HEK293 (cell line): Measurements from ENCODE around the gene SERPINB3.

Experiments used
- CTCF ChIA-PET: fragments of 350-600 bp; formaldehyde crosslinking; extraction: SDS; loops from one replicate; lab custom pipeline; 2021; ENCODE audit warnings: antibody characterized with exemption; lab: Yijun Ruan, JAX
- POLR2A ChIA-PET: fragments of 300-600 bp; formaldehyde crosslinking; extraction: SDS; loops from one replicate; lab custom pipeline; 2020; ENCODE audit warnings: antibody characterized with exemption, inconsistent platforms; lab: Yijun Ruan, JAX
- H3K27ac ChIP-seq: fragments of 200-500 bp; sonication (Bioruptor generic); 2 replicates; pipeline ENCODE4 v1.5.1; 2014; ENCODE audit warnings: low read depth, low read length, control low read depth, inconsistent platforms; ENCODE audit errors: extremely low read depth
- H3K36me3 ChIP-seq, 2 experiments: fragments of 200-500 bp in 1 of 2; sonication (Bioruptor generic) in 1 of 2; 1 replicate in 1 of 2; 2 replicates in 1 of 2; pipeline ENCODE4 v1.5.1; 2014 to 2017; ENCODE audit warnings: inconsistent platforms in 2 of 2, low read length in 2 of 2; ENCODE audit not compliant: control insufficient read depth in 2 of 2, insufficient read depth in 1 of 2
- H3K4me1 ChIP-seq: fragments of 200-500 bp; sonication (Bioruptor generic); 2 replicates; pipeline ENCODE4 v1.5.1; 2014; ENCODE audit warnings: mild to moderate bottlenecking, low read length, inconsistent platforms; ENCODE audit not compliant: control insufficient read depth, insufficient read depth
- H3K4me3 ChIP-seq: 2 replicates; pipeline ENCODE4 v1.5.1; 2011; ENCODE audit warnings: low read depth, mild to moderate bottlenecking, control low read depth, low read length, moderate library complexity
- H3K9me3 ChIP-seq: fragments of 200-500 bp; sonication (Bioruptor generic); 2 replicates; pipeline ENCODE4 v1.5.1; 2014; ENCODE audit warnings: low read depth, low read length, inconsistent platforms; ENCODE audit not compliant: control insufficient read depth, insufficient read depth
- AEBP2 ChIP-seq: fragments of 450-650 bp; formaldehyde crosslinking; IDR thresholded peaks from 2 replicates; pipeline ENCODE4 v1.5.1; 2016; ENCODE audit warnings: missing biosample characterization, missing genetic modification characterization, borderline replicate concordance
- ATF2 ChIP-seq: fragments of 450-650 bp; formaldehyde crosslinking; IDR thresholded peaks from 2 replicates; pipeline ENCODE4 v1.5.1; 2016; ENCODE audit warnings: missing biosample characterization, missing genetic modification characterization, low read depth
- KLF1 ChIP-seq: fragments of 450-650 bp; formaldehyde crosslinking; IDR thresholded peaks from 2 replicates; pipeline ENCODE4 v1.5.1; 2016; ENCODE audit warnings: missing biosample characterization, missing genetic modification characterization
- OSR2 ChIP-seq: fragments of 450-650 bp; formaldehyde crosslinking; IDR thresholded peaks from 2 replicates; pipeline ENCODE4 v1.5.1; 2016; ENCODE audit warnings: missing biosample characterization, missing genetic modification characterization
- PRDM1 ChIP-seq: fragments of 450-650 bp; formaldehyde crosslinking; IDR thresholded peaks from 2 replicates; pipeline ENCODE4; 2016; ENCODE audit warnings: missing biosample characterization, missing genetic modification characterization
- SALL2 ChIP-seq: fragments of 450-650 bp; formaldehyde crosslinking; IDR thresholded peaks from 2 replicates; pipeline ENCODE4 v1.5.0; 2017; ENCODE audit warnings: missing biosample characterization, mild to moderate bottlenecking, missing genetic modification characterization, borderline replicate concordance
- SETDB1 ChIP-seq: IDR thresholded peaks from one replicate; pipeline ENCODE4 v1.6.1; 2017; ENCODE audit warnings: mild to moderate bottlenecking, low read length, moderate library complexity, mixed read lengths; ENCODE audit not compliant: insufficient read length
- YY1 ChIP-seq: fragments of 450-650 bp; formaldehyde crosslinking; IDR thresholded peaks from 2 replicates; pipeline ENCODE4 v1.5.1; 2018; ENCODE audit warnings: missing biosample characterization, missing genetic modification characterization
- ZBTB17 ChIP-seq: fragments of 450-650 bp; formaldehyde crosslinking; IDR thresholded peaks from 2 replicates; pipeline ENCODE4 v1.5.1; 2016; ENCODE audit warnings: missing biosample characterization, missing genetic modification characterization
- ZBTB21 ChIP-seq: fragments of 450-650 bp; formaldehyde crosslinking; IDR thresholded peaks from 2 replicates; pipeline ENCODE4 v1.5.1; 2017; ENCODE audit warnings: missing biosample characterization, missing genetic modification characterization
- ZBTB26 ChIP-seq: fragments of 450-650 bp; formaldehyde crosslinking; optimal IDR thresholded peaks from 2 replicates; pipeline ENCODE3; 2016; ENCODE audit warnings: missing biosample characterization, mild to moderate bottlenecking, missing genetic modification characterization
- ZNF10 ChIP-seq: fragments of 450-650 bp; formaldehyde crosslinking; IDR thresholded peaks from 2 replicates; pipeline ENCODE4 v1.5.1; 2017; ENCODE audit warnings: missing biosample characterization, missing genetic modification characterization
- ZNF112 ChIP-seq: fragments of 450-650 bp; formaldehyde crosslinking; IDR thresholded peaks from 2 replicates; pipeline ENCODE4 v1.5.0; 2017; ENCODE audit warnings: missing biosample characterization, missing genetic modification characterization
- ZNF146 ChIP-seq: fragments of 450-650 bp; formaldehyde crosslinking; IDR thresholded peaks from 2 replicates; pipeline ENCODE4 v1.5.1; 2016; ENCODE audit warnings: missing biosample characterization, missing genetic modification characterization
- ZNF214 ChIP-seq: fragments of 450-650 bp; formaldehyde crosslinking; IDR thresholded peaks from 2 replicates; pipeline ENCODE4 v1.5.1; 2017; ENCODE audit warnings: missing biosample characterization, mild to moderate bottlenecking, missing genetic modification characterization, borderline replicate concordance
- ZNF350 ChIP-seq: fragments of 450-650 bp; formaldehyde crosslinking; IDR thresholded peaks from 2 replicates; pipeline ENCODE4 v1.5.0; 2017; ENCODE audit warnings: missing biosample characterization, mild to moderate bottlenecking, missing genetic modification characterization
- ZNF473 ChIP-seq: fragments of 450-650 bp; formaldehyde crosslinking; IDR thresholded peaks from 2 replicates; pipeline ENCODE4 v1.5.1; 2017; ENCODE audit warnings: missing biosample characterization, missing genetic modification characterization
- ZNF48 ChIP-seq: fragments of 450-650 bp; formaldehyde crosslinking; IDR thresholded peaks from 2 replicates; pipeline ENCODE4 v1.5.1; 2016; ENCODE audit warnings: missing biosample characterization, missing genetic modification characterization
- ZNF626 ChIP-seq: fragments of 450-650 bp; sonication (Bioruptor Pico); formaldehyde crosslinking; IDR thresholded peaks from 2 replicates; pipeline ENCODE4 v1.5.1; 2018; ENCODE audit warnings: missing biosample characterization, missing genetic modification characterization, inconsistent platforms
- ZSCAN16 ChIP-seq: fragments of 450-650 bp; formaldehyde crosslinking; IDR thresholded peaks from 2 replicates; pipeline ENCODE4 v1.5.1; 2016; ENCODE audit warnings: missing biosample characterization, missing genetic modification characterization
- ZXDB ChIP-seq: fragments of 450-650 bp; formaldehyde crosslinking; IDR thresholded peaks from 2 replicates; pipeline ENCODE4 v1.5.1; 2016; ENCODE audit warnings: missing biosample characterization, missing genetic modification characterization
- TF ChIP-seq, protein P1 (sequence below): fragments of 450-650 bp; formaldehyde crosslinking; IDR thresholded peaks from 2 replicates; pipeline ENCODE4 v1.5.1; 2016; ENCODE audit warnings: missing biosample characterization, missing genetic modification characterization

Gene SERPINB3

GRCh38 chr18:63705401-63705800 lies 43.7 kb upstream of the SERPINB3 start:
- Histone ChIP-seq H3K4me3 (no peak overlapping the region), H3K36me3 (no peaks in the 10 kb centered on the region), H3K9me3 (no peaks in the 10 kb centered on the region), H3K4me1 (no peaks in the 10 kb centered on the region), H3K27ac (no peak overlapping the region)
- ChIA-PET CTCF (no interaction called here), POLR2A (no interaction called here)
- TF ChIP-seq ZNF214 (tag by site-specific recombination), result no peak
- no peak for TF ChIP-seq KLF1
- TF ChIP-seq SALL2 (tag by site-specific recombination), result no peak
- no peak for TF ChIP-seq ZXDB (tag by site-specific recombination)
- no peak for TF ChIP-seq ZNF626 (tag by site-specific recombination)
- TF ChIP-seq ZBTB26, result no peak
- no peak for TF ChIP-seq ZBTB21
- no peak for TF ChIP-seq ZNF350 (tag by site-specific recombination)
- TF ChIP-seq ATF2 (tag by site-specific recombination), result no peak
- no peak for TF ChIP-seq ZNF112 (tag by site-specific recombination)
- TF ChIP-seq ZNF146, result no peak
- no peak for TF ChIP-seq ZBTB17
- no peak for TF ChIP-seq PRDM1 (tag by site-specific recombination)

DNA sequence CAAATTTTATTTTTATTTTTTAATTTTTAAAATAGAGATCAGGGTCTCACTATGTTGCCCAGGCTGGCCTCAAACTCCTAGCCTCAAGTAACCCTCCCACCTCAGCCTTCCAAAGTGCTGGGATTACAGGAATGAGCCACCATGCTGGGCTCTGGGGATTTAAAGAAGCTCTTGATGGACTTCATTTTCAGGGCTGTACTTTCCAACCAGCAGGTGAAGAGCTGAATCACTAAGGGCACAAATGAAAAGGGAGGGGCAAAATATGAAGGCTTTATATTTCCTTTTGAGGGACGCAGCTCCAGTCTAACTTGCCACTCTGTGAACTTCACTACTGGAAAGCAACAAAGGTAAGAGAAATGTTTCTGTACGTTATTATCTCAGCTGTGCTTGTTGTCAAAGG lies 41.0 kb upstream of the SERPINB3 start, which contains the start of gene SERPINB11:
SERPINB11 (plus strand) TSS at position 301 of the 400 bp plus-strand sequence. CDS start 7,234 bp downstream, outside the sequence.
- Histone ChIP-seq H3K4me1 (no peaks in the 10 kb centered on the region), H3K27ac (no peak within 1 kb of the TSS), H3K9me3 (no peaks in the 10 kb centered on the region), H3K36me3 (no peaks in the 10 kb centered on the region), H3K4me3 (no peak within 1 kb of the TSS)
- TF ChIP-seq ZNF48 (tag by site-specific recombination) (no peak), ZNF473 (tag by site-specific recombination) (no peak), ZNF10 (no peak), OSR2 (tag by site-specific recombination) (no peak), ZSCAN16 (tag by site-specific recombination) (no peak), SETDB1 (no peak), AEBP2 (tag by site-specific recombination) (no peak), YY1 (tag by site-specific recombination) (no peak)
- TF ChIP-seq, protein P1, sequence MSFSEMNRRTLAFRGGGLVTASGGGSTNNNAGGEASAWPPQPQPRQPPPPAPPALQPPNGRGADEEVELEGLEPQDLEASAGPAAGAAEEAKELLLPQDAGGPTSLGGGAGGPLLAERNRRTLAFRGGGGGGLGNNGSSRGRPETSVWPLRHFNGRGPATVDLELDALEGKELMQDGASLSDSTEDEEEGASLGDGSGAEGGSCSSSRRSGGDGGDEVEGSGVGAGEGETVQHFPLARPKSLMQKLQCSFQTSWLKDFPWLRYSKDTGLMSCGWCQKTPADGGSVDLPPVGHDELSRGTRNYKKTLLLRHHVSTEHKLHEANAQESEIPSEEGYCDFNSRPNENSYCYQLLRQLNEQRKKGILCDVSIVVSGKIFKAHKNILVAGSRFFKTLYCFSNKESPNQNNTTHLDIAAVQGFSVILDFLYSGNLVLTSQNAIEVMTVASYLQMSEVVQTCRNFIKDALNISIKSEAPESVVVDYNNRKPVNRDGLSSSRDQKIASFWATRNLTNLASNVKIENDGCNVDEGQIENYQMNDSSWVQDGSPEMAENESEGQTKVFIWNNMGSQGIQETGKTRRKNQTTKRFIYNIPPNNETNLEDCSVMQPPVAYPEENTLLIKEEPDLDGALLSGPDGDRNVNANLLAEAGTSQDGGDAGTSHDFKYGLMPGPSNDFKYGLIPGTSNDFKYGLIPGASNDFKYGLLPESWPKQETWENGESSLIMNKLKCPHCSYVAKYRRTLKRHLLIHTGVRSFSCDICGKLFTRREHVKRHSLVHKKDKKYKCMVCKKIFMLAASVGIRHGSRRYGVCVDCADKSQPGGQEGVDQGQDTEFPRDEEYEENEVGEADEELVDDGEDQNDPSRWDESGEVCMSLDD (tag by site-specific recombination), result no peak
- ChIA-PET CTCF (interaction anchor here (0.6 kb wide), 1 partner anchor 35 kb away, joined by 3 read pairs; no protein-coding TSS in a partner anchor), POLR2A (no interaction called here)
